Inflammatory macrophage (primary cell): Measurements from ENCODE around the gene ZNF615.
A peak's percentile ranks its signal among the peaks of the same experiment; 100 is the strongest.
"Not testable (repeated sequence)": the region's sequence is repeated elsewhere in the genome, so short reads cannot be mapped to it uniquely, and the experiment has no call there.

Experiments
- DNase-seq, 2 donors: peaks; one replicate each; pipeline ENCODE4 v3.0.0-alpha.2; 2020 to 2022

Gene ZNF615

DNA sequence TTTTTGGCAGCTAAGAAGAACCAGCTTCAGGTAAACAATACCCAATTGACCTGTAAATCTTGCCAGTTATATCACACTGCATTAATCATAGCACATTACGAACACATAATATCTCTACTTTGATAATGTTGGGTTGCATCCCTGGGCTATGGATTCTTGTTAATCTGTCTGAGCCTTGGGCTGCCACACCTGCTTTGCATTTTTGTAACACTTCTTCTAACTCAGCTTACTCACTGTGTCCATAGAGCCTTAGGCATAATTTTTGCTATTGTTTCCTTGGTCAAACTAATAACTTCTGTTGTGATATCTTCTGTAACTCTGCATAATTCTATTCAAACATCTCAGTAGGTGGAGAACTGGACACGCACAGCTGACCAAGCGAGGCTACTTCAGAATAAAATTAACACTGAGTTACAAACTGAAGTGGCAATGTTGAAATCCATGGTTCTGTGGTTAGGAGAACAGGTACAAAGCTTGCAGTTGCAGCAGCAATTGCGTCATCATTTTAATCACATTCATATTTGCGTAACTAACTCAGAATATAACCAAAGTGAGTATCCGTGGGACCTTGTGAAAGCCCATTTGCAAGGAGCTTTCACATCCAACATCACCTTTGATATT is 27.8 kb downstream of the ZNF615 start:
- no peak for DNase-seq

DNA sequence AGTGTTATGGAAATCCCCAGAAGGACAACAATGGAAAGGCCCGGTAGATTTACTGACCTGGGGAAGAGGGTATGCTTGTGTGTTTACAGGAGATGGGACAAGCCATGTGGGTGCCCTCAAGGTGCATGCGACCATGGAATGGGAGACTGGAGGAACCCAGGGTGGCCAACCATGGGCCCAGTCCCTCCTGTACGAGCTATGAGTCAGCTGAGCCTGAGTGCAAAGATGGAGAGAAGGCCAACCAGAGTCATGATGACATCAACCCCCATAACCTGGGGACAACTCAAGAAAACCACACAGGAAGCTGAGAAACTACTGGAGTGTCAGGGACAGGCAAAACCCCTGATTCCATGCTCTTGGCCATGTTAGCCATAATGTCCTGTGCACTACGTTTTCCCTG is 29.1 kb downstream of the ZNF615 start:
- DNase-seq, result no peak

DNA sequence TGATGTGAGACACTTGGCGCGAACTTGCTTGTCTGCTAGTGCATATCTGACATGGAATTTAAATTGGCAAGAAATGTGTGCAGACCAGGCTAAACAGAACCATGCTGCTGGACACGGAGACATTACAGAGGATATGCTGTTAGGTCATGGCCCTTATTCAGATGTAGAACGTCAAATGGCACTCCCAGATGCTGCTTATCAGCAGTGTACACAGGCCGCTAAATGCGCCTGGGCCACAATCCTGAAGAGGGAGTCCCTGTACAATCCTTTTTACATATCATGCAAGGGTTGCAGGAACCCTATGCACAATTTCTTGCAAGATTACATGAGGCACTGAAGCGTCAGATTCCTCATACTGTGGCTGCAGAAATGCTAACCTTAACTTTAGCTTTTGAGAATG is 30.7 kb downstream of the ZNF615 start:
- DNase-seq, result no peak

DNA sequence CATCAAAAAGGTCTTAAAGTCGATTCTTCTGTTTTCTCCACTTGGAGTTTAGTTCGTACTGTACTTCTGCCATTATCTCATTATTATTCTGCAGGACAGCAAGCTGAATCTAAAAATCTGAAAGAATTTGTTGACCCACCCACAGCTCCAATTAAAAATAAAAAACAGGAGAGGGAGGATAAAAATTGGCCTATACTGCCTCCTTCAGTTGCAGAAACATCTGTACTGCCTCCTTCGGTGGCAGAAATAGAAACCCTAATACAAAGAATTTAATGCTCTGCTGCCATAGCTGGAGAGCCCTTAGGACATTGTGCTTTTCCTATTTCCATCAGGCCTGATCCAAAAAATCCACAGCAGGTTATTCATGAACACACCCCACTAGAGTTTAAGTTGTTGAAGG is 31.2 kb downstream of the ZNF615 start:
- DNase-seq, result no peak

DNA sequence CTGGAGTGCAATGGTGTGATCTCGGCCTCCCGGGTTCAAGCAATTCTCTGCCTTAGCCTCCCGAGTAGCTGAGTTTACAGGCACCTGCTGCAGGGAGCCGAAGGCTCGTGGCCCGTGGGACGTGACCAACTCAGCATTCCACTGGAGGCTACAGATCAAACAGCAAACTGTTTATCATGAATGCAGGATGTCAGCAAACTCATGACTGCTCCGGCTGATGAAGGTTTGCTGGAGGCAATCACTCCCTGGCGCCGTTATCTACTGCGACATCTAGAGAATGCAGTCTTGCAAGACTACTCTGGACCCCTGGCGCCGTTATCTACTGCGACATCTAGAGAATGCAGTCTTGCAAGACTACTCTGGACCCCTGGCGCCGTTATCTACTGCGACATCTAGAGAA is 32.2 kb downstream of the ZNF615 start:
- DNase-seq, result not testable (repeated sequence)

DNA sequence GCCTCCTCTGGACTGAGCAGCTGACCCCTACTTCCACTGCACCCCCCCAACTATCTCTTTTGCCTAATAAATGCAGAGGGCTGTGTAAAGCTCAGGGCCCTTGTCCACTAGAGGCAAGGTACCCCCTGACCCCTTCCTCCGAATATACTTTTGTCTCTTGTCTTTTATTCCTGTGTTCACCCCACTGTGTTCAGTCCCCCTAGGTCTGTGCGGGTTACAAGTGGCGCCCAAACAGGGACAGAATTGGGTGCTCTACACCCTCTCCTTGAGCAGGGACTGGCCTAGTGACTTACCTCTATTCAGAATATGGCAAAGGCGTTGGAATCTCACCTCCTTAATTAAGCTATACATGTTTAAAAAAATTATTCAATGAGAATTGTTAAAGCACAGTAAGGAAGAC is 36.4 kb downstream of the ZNF615 start:
- peak in 1 of 2 donors; percentile 5 for DNase-seq

DNA sequence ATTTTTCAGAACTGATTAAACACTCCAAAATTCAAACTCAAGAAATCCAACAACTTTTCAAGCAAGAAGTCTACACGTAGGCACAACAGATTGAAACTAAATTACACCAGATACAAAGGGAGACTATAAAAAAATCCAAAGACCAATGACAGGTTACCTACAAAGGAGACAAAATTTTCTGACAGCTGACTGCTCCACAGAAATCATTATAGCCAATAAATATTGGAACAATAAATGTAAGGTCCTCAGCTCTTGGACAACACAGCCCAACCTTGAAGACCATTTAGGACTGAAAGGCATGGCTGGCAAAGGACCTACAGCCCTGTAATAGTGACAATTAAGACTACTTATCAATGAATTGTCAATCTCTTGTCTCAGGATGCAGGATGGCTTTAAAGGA is 37.3 kb downstream of the ZNF615 start:
- no peak for DNase-seq

DNA sequence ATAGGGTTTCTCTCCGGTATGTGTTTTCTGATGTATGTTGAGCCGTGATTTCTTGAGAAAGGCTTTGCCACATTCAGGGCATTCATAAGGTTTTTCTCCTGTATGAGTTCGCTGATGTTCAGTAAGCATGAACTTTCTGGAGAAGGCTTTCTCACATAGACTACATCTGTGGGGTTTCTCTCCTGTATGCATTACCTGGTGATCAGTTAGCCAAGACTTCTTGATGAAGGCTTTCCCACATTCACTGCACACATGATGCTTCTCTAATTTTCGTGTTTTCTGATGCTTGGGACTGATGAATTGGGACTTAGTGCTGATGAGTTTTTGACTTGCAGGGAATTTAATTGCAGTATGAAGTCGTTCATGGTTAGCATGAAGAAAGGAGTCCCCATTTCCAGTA is 42.4 kb downstream of the ZNF615 start:
- DNase-seq, result no peak

DNA sequence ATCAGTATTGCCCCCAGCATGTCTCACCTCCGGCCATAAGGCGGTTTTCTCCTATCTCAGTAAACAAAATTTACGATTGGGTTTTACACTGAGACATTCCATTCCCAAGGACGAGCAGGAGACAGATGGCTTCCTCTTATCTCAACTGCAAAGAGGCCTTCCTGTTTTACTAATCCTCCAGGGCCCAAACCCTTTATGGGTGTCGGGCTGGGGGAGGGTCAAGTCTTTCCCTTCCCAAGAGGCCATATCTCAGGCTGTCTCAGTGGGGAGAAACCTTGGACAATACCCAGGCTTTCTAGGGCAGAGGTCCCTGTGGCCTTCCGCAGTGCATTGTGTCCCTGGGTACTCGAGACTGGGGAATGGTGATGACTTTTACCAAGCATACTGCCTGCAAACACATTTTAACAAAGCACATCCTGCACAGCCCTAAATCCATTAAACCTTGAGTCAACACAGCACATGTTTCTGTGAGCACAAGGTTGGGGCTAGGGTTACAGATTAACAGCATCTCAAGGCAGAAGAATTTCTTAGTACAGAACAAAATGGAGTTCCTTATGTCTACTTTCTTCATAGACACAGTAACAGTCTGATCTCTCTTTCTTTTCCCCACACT is 47.3 kb downstream of the ZNF615 start:
- not testable (repeated sequence) for DNase-seq

DNA sequence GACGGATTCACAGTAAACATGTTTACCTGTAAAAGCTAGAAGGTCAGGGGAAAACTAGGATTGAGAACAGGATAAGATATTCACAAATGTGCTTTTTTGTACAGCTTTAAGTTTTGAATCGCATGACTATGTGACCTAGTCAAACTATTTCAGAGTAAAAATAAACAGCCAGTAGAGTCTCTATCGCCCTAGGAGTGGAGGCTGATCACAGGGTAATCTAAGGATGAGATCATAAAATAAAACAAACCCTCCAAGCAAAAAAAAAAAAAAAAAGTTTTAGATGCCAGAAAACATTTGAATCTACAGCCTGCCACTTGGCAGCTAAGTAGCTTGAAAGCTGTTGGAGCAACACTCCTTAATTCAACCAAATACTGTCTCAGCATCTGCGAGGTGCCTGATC is 48.2 kb downstream of the ZNF615 start:
- no peak for DNase-seq

DNA sequence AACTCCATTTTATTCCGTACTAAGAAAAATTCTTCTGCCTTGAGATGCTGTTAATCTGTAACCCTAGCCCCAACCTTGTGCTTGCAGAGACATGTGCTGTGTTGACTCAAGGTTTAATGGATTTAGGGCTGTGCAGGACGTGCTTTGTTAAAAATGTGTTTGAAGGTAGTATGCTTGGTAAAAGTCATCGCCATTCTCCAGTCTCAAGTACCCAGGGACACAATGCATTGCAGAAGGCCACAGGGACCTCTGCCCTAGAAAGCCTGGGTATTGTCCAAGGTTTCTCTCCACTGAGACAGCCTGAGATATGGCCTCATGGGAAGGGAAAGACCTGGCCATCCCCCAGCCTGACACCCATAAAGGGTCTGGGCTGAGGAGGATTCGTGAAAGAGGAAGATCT is 50.2 kb downstream of the ZNF615 start:
- not testable (repeated sequence) for DNase-seq

DNA sequence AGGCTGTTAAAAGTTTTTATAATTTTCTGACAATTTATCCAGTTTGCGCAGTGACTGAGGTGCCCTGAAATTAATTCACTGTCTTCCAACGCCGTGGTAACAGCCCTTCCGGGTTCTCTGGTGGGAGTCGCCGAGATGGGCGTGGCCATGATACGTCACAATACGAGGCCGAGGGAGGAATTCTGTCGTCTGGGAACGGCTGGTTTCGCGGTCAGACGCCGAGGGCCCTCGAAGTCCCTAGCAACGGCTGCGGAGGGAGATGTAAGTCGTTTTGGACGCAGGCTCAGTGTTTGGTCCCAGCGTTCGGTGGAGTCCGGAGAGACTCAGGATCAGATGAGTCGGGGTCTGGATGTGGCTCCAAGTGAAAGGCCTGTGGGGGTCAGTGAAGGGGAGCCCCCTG is 59.0 kb downstream of the ZNF615 start:
- no peak for DNase-seq

DNA sequence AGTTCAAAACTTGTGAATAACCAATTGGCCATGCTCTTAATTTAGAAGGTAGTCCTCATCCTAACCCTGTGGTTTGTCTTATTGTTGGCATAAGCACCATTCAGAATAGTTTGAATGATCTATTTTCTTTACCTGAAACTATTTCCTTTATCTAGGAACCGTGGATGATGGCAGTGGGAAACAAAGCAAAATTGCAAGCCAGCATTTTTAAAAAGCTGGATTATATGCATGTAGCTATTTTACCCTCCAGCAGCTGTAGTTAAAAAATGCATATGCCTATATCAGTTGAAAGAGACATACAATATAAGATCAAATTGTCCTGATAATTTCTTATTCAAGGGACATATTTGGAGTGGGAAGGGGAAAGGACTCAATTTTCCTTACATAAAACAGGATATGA is 61.4 kb downstream of the ZNF615 start:
- DNase-seq, result no peak

DNA sequence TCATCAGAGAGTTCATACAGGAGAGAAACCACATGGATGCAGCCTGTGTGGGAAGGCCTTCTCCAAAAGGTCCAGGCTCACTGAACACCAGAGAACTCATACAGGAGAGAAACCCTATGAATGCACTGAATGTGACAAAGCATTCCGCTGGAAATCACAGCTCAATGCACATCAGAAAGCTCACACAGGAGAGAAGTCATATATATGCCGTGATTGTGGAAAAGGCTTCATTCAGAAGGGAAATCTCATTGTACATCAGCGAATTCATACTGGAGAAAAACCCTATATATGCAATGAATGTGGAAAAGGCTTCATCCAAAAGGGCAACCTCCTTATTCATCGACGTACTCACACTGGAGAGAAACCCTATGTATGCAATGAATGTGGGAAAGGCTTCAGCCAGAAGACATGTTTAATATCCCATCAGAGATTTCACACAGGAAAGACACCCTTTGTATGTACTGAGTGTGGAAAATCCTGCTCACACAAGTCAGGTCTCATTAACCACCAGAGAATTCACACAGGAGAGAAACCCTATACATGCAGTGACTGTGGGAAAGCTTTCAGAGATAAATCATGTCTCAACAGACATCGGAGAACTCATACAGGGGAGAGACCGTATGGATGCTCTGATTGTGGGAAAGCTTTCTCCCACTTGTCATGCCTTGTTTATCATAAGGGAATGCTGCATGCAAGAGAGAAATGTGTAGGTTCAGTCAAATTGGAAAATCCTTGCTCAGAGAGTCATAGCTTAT is 63.0 kb downstream of the ZNF615 start:
- DNase-seq, result no peak
